GM23248 (cell line): ENCODE data around the gene PGLYRP3. TPM values are rescaled to one million over a fixed set of nuclear protein-coding genes. Genes with fewer than 3 reads are reported as not detected.

Experiments
- DNase-seq: peaks from one replicate; pipeline ENCODE4 v3.0.0-alpha.2; 2015
- H2AFZ ChIP-seq: fragments of 200-600 bp; sonication (generic); 2 replicates; pipeline ENCODE4 v1.6.1; 2016; ENCODE audit warnings: antibody characterized with exemption
- H3F3A ChIP-seq: fragments of 200-600 bp; sonication (generic); 2 replicates; pipeline ENCODE4 v1.6.1; 2016; ENCODE audit warnings: mild to moderate bottlenecking, antibody characterized with exemption, mixed run types; ENCODE audit not compliant: insufficient read depth
- H3K27ac ChIP-seq: fragments of 200-600 bp; sonication (generic); 2 replicates; pipeline ENCODE4 v1.5.1; 2016; ENCODE audit warnings: mild to moderate bottlenecking
- H3K27me3 ChIP-seq: fragments of 200-600 bp; sonication (generic); replicated peaks from 2 replicates; pipeline ENCODE4 v1.6.1; 2016; ENCODE audit warnings: mild to moderate bottlenecking; ENCODE audit not compliant: insufficient read depth
- H3K36me3 ChIP-seq: fragments of 200-600 bp; sonication (generic); 2 replicates; pipeline ENCODE4 v1.6.1; 2016; ENCODE audit warnings: low read depth, mild to moderate bottlenecking
- H3K4me1 ChIP-seq: fragments of 200-600 bp; sonication (generic); 2 replicates; pipeline ENCODE4 v1.6.1; 2016; ENCODE audit warnings: mild to moderate bottlenecking; ENCODE audit not compliant: insufficient read depth
- H3K4me2 ChIP-seq: fragments of 200-600 bp; sonication (generic); one replicate; pipeline ENCODE4 v1.6.1; 2016; ENCODE audit warnings: mild to moderate bottlenecking; ENCODE audit not compliant: unreplicated experiment
- H3K4me3 ChIP-seq: fragments of 200-600 bp; sonication (generic); 2 replicates; pipeline ENCODE4 v1.5.1; 2016; ENCODE audit warnings: mild to moderate bottlenecking
- H3K79me2 ChIP-seq: fragments of 200-600 bp; sonication (generic); 2 replicates; pipeline ENCODE4 v1.6.1; 2016; ENCODE audit warnings: mild to moderate bottlenecking; ENCODE audit not compliant: insufficient read depth
- H3K9ac ChIP-seq: fragments of 200-600 bp; sonication (generic); 2 replicates; pipeline ENCODE4 v1.6.1; 2016; ENCODE audit warnings: mild to moderate bottlenecking
- H3K9me2 ChIP-seq: fragments of 200-600 bp; sonication (generic); 2 replicates; pipeline ENCODE4 v1.6.1; 2016; ENCODE audit warnings: mixed run types, mild to moderate bottlenecking, moderate library complexity; ENCODE audit not compliant: insufficient read depth
- H3K9me3 ChIP-seq: fragments of 200-600 bp; sonication (generic); one replicate; pipeline ENCODE4 v1.6.1; 2017; ENCODE audit warnings: low read depth
- H4K20me1 ChIP-seq: fragments of 200-600 bp; sonication (generic); 2 replicates; pipeline ENCODE4 v1.6.0; 2016; ENCODE audit not compliant: insufficient read depth
- EZH2 ChIP-seq: fragments of 200-600 bp; sonication (generic); IDR thresholded peaks from 2 replicates; pipeline ENCODE4 v1.6.1; 2018; ENCODE audit warnings: antibody characterized with exemption, mild to moderate bottlenecking; ENCODE audit not compliant: insufficient read depth, poor library complexity, severe bottlenecking
- EZH2phosphoT487 ChIP-seq: fragments of 200-600 bp; sonication (generic); IDR thresholded peaks from 2 replicates; pipeline ENCODE4 v1.6.1; 2018; ENCODE audit warnings: antibody characterized with exemption, moderate library complexity, mild to moderate bottlenecking, low read depth; ENCODE audit not compliant: insufficient read depth
- WGBS, 2 experiments: methylation state at CpG; one replicate each; pipeline ENCODE4 v1.1.6; 2015 to 2017; ENCODE audit warnings: low lambda C conversion rate in 2 of 2, low coverage in 1 of 2; ENCODE audit errors: missing lambda C conversion rate in 2 of 2; 5-methylcytosine and 5-hydroxymethylcytosine counted together
- in situ Hi-C: fragments of 300-500 bp; cut with MboI; formaldehyde crosslinking; loops from 2 replicates; pipeline ENCODE4 v1.15.0; 2020
- polyA plus RNA-seq: library from polyadenylated mRNA; unstranded; fragments of >200 nt; fragmentation: Nextera tagmentation; extraction: Ambion mirVana; gene quantifications from 2 replicates; pipeline ENCODE4 v1.2.1, GENCODE V29; 2016
- total RNA-seq: library from RNA; depleted of rRNA; stranded (reverse); fragments of >200 nt; shearing (Covaris generic); gene quantifications from 2 replicates; pipeline ENCODE4 v1.2.3, GENCODE V29; 2014

The PGLYRP3 gene
- total and polyA plus RNA-seq, 2 experiments from 2014 or later = not detected

GRCh38 chr1:153360592-153361479 lies 48.1 kb upstream of the PGLYRP3 start:
- Histone ChIP-seq H2AFZ (no peak overlapping the region), H3K9me2 (no peaks in the 10 kb centered on the region), H3K27me3 (peaks cover 11% of the 10 kb centered on the region; the same call in 1 of the 2 replicates), H3K4me1 (no peaks in the 10 kb centered on the region), H3K27ac (no peak overlapping the region), H3K9me3 (no peaks in the 10 kb centered on the region), H3K9ac (no peak overlapping the region), H3K36me3 (no peaks in the 10 kb centered on the region), H3K79me2 (no peaks in the 10 kb centered on the region), H3K4me3 (no peak overlapping the region), H3K4me2 (no peak overlapping the region), H3F3A (no peaks in the 10 kb centered on the region), H4K20me1 (no peaks in the 10 kb centered on the region)
- 65 to 70% methylated on average over 11 of the region's 11 CpGs for WGBS, 2 experiments
- in situ Hi-C loops = loop anchor here (10.0 to 25.0 kb wide), 2 partner anchors 124 to 376 kb away; partner anchors contain the start of gene INTS3
- no peak for DNase-seq
- no peak for TF ChIP-seq EZH2phosphoT487
- TF ChIP-seq EZH2 = no peak

- in situ Hi-C loops = loop anchor here (10.0 to 25.0 kb wide), 2 partner anchors 125 to 377 kb away; partner anchors contain the start of gene INTS3
- Histone ChIP-seq H3K79me2 (no peaks in the 10 kb centered on the region), H3F3A (no peaks in the 10 kb centered on the region), H2AFZ (no peak overlapping the region), H3K4me2 (no peak overlapping the region), H3K9me3 (no peaks in the 10 kb centered on the region), H3K27ac (no peak overlapping the region), H4K20me1 (no peaks in the 10 kb centered on the region), H3K9me2 (no peaks in the 10 kb centered on the region), H3K9ac (no peak overlapping the region), H3K36me3 (no peaks in the 10 kb centered on the region), H3K4me3 (no peak overlapping the region), H3K27me3 (peaks cover 11% of the 10 kb centered on the region; the same call in 1 of the 2 replicates), H3K4me1 (no peaks in the 10 kb centered on the region)
- no peak for TF ChIP-seq EZH2
- DNase-seq = no peak
- WGBS, 2 experiments = 77 to 81% methylated on average over 2 of the region's 2 CpGs
These were observed 47.4 kb upstream of the PGLYRP3 start for GRCh38 chr1:153360190-153360589.

GRCh38 chr1:153359241-153359640 lies 46.5 kb upstream of the PGLYRP3 start:
- in situ Hi-C loops = loop anchor here (25.0 kb wide), 1 partner anchor 378 kb away; the partner anchor contains the start of gene INTS3
- Histone ChIP-seq H3K36me3 (no peaks in the 10 kb centered on the region), H2AFZ (no peak overlapping the region), H3K27ac (no peak overlapping the region), H4K20me1 (no peaks in the 10 kb centered on the region), H3K4me2 (no peak overlapping the region), H3K9ac (no peak overlapping the region), H3K4me3 (no peak overlapping the region), H3K79me2 (no peaks in the 10 kb centered on the region), H3K4me1 (no peaks in the 10 kb centered on the region), H3F3A (no peaks in the 10 kb centered on the region), H3K9me2 (no peaks in the 10 kb centered on the region), H3K9me3 (no peaks in the 10 kb centered on the region), H3K27me3 (peaks cover 11% of the 10 kb centered on the region)
- no peak for TF ChIP-seq EZH2phosphoT487
- TF ChIP-seq EZH2 = no peak
- no peak for DNase-seq
- WGBS, 2 experiments = 61 to 73% methylated on average over 6 of the region's 6 CpGs

GRCh38 chr1:153358691-153358975 lies 45.9 kb upstream of the PGLYRP3 start:
- H3K79me2 ChIP-seq = no peaks in the 10 kb centered on the region
- in situ Hi-C loops = loop anchor here (25.0 kb wide), 1 partner anchor 379 kb away; the partner anchor contains the start of gene INTS3
- H3K9ac ChIP-seq = no peak overlapping the region
- 56% methylated on average over 3 of the region's 3 CpGs for WGBS, 2 experiments
- H3K27ac ChIP-seq = no peak overlapping the region
- no peak overlapping the region for H2AFZ ChIP-seq
- DNase-seq = no peak
- no peak overlapping the region for H3K4me2 ChIP-seq
- H3K4me1 ChIP-seq = no peaks in the 10 kb centered on the region
- TF ChIP-seq EZH2phosphoT487 = no peak
- TF ChIP-seq EZH2 = no peak
- no peaks in the 10 kb centered on the region for H3K9me2 ChIP-seq
- no peaks in the 10 kb centered on the region for H3F3A ChIP-seq
- no peaks in the 10 kb centered on the region for H4K20me1 ChIP-seq
- H3K27me3 ChIP-seq = peaks cover 11% of the 10 kb centered on the region
- no peaks in the 10 kb centered on the region for H3K9me3 ChIP-seq
- no peaks in the 10 kb centered on the region for H3K36me3 ChIP-seq
- H3K4me3 ChIP-seq = no peak overlapping the region
